ENCODE results near the gene PCSK2. TPM values are rescaled to one million over a fixed set of nuclear protein-coding genes. Genes with fewer than 3 reads are reported as not detected.

The PCSK2 gene
- total RNA-seq, 1 experiment from 2014 or later: not detected

GRCh38 chr20:17334932-17335331 is 108.1 kb downstream of the PCSK2 start:
- Histone ChIP-seq H3K4me1 (ENCODE audit: low read length) (no peaks in the 10 kb centered on the region), H4K20me1 (ENCODE audit: insufficient read depth, low read depth, low read length) (no peaks in the 10 kb centered on the region), H3K79me2 (ENCODE audit: low read length) (no peaks in the 10 kb centered on the region), H2AFZ (ENCODE audit: low read length) (no peak overlapping the region), H3K27ac (ENCODE audit: low read length) (no peak overlapping the region), H3K9me3 (ENCODE audit: low read length) (no peaks in the 10 kb centered on the region), H3K9me2 (replicated peaks; ENCODE audit: insufficient read depth, low read length) (no peaks in the 10 kb centered on the region), H3K27me3 (ENCODE audit: low read length) (no peaks in the 10 kb centered on the region), H3K9ac (ENCODE audit: low read length) (no peak overlapping the region), H3K4me2 (ENCODE audit: low read depth, low read length, poor library complexity, severe bottlenecking) (no peak overlapping the region), H3K4me3 (ENCODE audit: low read length) (no peak overlapping the region), H3K36me3 (ENCODE audit: insufficient read depth, low read length) (no peaks in the 10 kb centered on the region)
- no peak for DNase-seq

GRCh38 chr20:17339000-17339399 is 112.2 kb downstream of the PCSK2 start:
- no peaks in the 10 kb centered on the region for H3K79me2 ChIP-seq (ENCODE audit: low read length)
- no peak overlapping the region for H3K27ac ChIP-seq (ENCODE audit: low read length)
- H3K4me1 ChIP-seq (ENCODE audit: low read length): no peaks in the 10 kb centered on the region
- H3K4me2 ChIP-seq (ENCODE audit: low read depth, low read length, poor library complexity, severe bottlenecking): no peak overlapping the region
- no peaks in the 10 kb centered on the region for H4K20me1 ChIP-seq (ENCODE audit: insufficient read depth, low read depth, low read length)
- H2AFZ ChIP-seq (ENCODE audit: low read length): no peak overlapping the region
- H3K9me2 ChIP-seq (replicated peaks; ENCODE audit: insufficient read depth, low read length): no peaks in the 10 kb centered on the region
- DNase-seq: no peak
- H3K4me3 ChIP-seq (ENCODE audit: low read length): no peak overlapping the region
- H3K9ac ChIP-seq (ENCODE audit: low read length): no peak overlapping the region
- H3K9me3 ChIP-seq (ENCODE audit: low read length): no peaks in the 10 kb centered on the region
- no peaks in the 10 kb centered on the region for H3K27me3 ChIP-seq (ENCODE audit: low read length)
- H3K36me3 ChIP-seq (ENCODE audit: insufficient read depth, low read length): no peaks in the 10 kb centered on the region

- H3K9ac ChIP-seq (ENCODE audit: low read length): no peak overlapping the region
- no peak overlapping the region for H2AFZ ChIP-seq (ENCODE audit: low read length)
- H3K27me3 ChIP-seq (ENCODE audit: low read length): no peaks in the 10 kb centered on the region
- H4K20me1 ChIP-seq (ENCODE audit: insufficient read depth, low read depth, low read length): no peaks in the 10 kb centered on the region
- H3K4me3 ChIP-seq (ENCODE audit: low read length): no peak overlapping the region
- no peak overlapping the region for H3K4me2 ChIP-seq (ENCODE audit: low read depth, low read length, poor library complexity, severe bottlenecking)
- DNase-seq: no peak
- no peak overlapping the region for H3K27ac ChIP-seq (ENCODE audit: low read length)
- no peaks in the 10 kb centered on the region for H3K36me3 ChIP-seq (ENCODE audit: insufficient read depth, low read length)
- H3K79me2 ChIP-seq (ENCODE audit: low read length): no peaks in the 10 kb centered on the region
- no peaks in the 10 kb centered on the region for H3K4me1 ChIP-seq (ENCODE audit: low read length)
- H3K9me3 ChIP-seq (ENCODE audit: low read length): no peaks in the 10 kb centered on the region
- H3K9me2 ChIP-seq (replicated peaks; ENCODE audit: insufficient read depth, low read length): no peaks in the 10 kb centered on the region
These were observed 116.3 kb downstream of the PCSK2 start for GRCh38 chr20:17343091-17343490.

- no peak overlapping the region for H3K4me3 ChIP-seq (ENCODE audit: low read length)
- no peak overlapping the region for H3K27ac ChIP-seq (ENCODE audit: low read length)
These were observed 117.0 kb downstream of the PCSK2 start for GRCh38 chr20:17343656-17344452.

GRCh38 chr20:17344790-17345189 is 118.0 kb downstream of the PCSK2 start:
- no peaks in the 10 kb centered on the region for H3K9me3 ChIP-seq (ENCODE audit: low read length)
- H3K27ac ChIP-seq (ENCODE audit: low read length): no peak overlapping the region
- no peak for DNase-seq
- no peaks in the 10 kb centered on the region for H4K20me1 ChIP-seq (ENCODE audit: insufficient read depth, low read depth, low read length)
- H3K4me1 ChIP-seq (ENCODE audit: low read length): no peaks in the 10 kb centered on the region
- no peaks in the 10 kb centered on the region for H3K9me2 ChIP-seq (replicated peaks; ENCODE audit: insufficient read depth, low read length)
- H2AFZ ChIP-seq (ENCODE audit: low read length): no peak overlapping the region
- H3K36me3 ChIP-seq (ENCODE audit: insufficient read depth, low read length): no peaks in the 10 kb centered on the region
- H3K9ac ChIP-seq (ENCODE audit: low read length): no peak overlapping the region
- no peaks in the 10 kb centered on the region for H3K27me3 ChIP-seq (ENCODE audit: low read length)
- H3K4me3 ChIP-seq (ENCODE audit: low read length): no peak overlapping the region
- H3K4me2 ChIP-seq (ENCODE audit: low read depth, low read length, poor library complexity, severe bottlenecking): no peak overlapping the region
- no peaks in the 10 kb centered on the region for H3K79me2 ChIP-seq (ENCODE audit: low read length)

More at GRCh38 chr20:17343656-17344452, 117.0 kb downstream of the PCSK2 start:
- H3K36me3 ChIP-seq (ENCODE audit: insufficient read depth, low read length): no peaks in the 10 kb centered on the region
- H2AFZ ChIP-seq (ENCODE audit: low read length): no peak overlapping the region
- H3K4me1 ChIP-seq (ENCODE audit: low read length): no peaks in the 10 kb centered on the region
- no peak for DNase-seq
- no peaks in the 10 kb centered on the region for H4K20me1 ChIP-seq (ENCODE audit: insufficient read depth, low read depth, low read length)
- no peaks in the 10 kb centered on the region for H3K9me2 ChIP-seq (replicated peaks; ENCODE audit: insufficient read depth, low read length)
- H3K9ac ChIP-seq (ENCODE audit: low read length): no peak overlapping the region
- H3K79me2 ChIP-seq (ENCODE audit: low read length): no peaks in the 10 kb centered on the region
- H3K4me2 ChIP-seq (ENCODE audit: low read depth, low read length, poor library complexity, severe bottlenecking): no peak overlapping the region
- no peaks in the 10 kb centered on the region for H3K27me3 ChIP-seq (ENCODE audit: low read length)
- H3K9me3 ChIP-seq (ENCODE audit: low read length): no peaks in the 10 kb centered on the region

GRCh38 chr20:17345321-17345720 is 118.5 kb downstream of the PCSK2 start:
- no peaks in the 10 kb centered on the region for H3K79me2 ChIP-seq (ENCODE audit: low read length)
- no peak overlapping the region for H3K4me2 ChIP-seq (ENCODE audit: low read depth, low read length, poor library complexity, severe bottlenecking)
- no peaks in the 10 kb centered on the region for H3K4me1 ChIP-seq (ENCODE audit: low read length)
- H4K20me1 ChIP-seq (ENCODE audit: insufficient read depth, low read depth, low read length): no peaks in the 10 kb centered on the region
- DNase-seq: no peak
- H2AFZ ChIP-seq (ENCODE audit: low read length): no peak overlapping the region
- no peak overlapping the region for H3K4me3 ChIP-seq (ENCODE audit: low read length)
- no peaks in the 10 kb centered on the region for H3K27me3 ChIP-seq (ENCODE audit: low read length)
- H3K27ac ChIP-seq (ENCODE audit: low read length): no peak overlapping the region
- no peaks in the 10 kb centered on the region for H3K9me2 ChIP-seq (replicated peaks; ENCODE audit: insufficient read depth, low read length)
- H3K9ac ChIP-seq (ENCODE audit: low read length): no peak overlapping the region
- H3K36me3 ChIP-seq (ENCODE audit: insufficient read depth, low read length): no peaks in the 10 kb centered on the region
- no peaks in the 10 kb centered on the region for H3K9me3 ChIP-seq (ENCODE audit: low read length)

GRCh38 chr20:17350321-17350720 is 123.5 kb downstream of the PCSK2 start:
- H3K9ac ChIP-seq (ENCODE audit: low read length): no peak overlapping the region
- no peaks in the 10 kb centered on the region for H4K20me1 ChIP-seq (ENCODE audit: insufficient read depth, low read depth, low read length)
- H3K9me2 ChIP-seq (replicated peaks; ENCODE audit: insufficient read depth, low read length): no peaks in the 10 kb centered on the region
- DNase-seq: no peak
- no peaks in the 10 kb centered on the region for H3K4me1 ChIP-seq (ENCODE audit: low read length)
- no peaks in the 10 kb centered on the region for H3K79me2 ChIP-seq (ENCODE audit: low read length)
- H3K27me3 ChIP-seq (ENCODE audit: low read length): no peaks in the 10 kb centered on the region
- H3K9me3 ChIP-seq (ENCODE audit: low read length): no peaks in the 10 kb centered on the region
- H3K4me3 ChIP-seq (ENCODE audit: low read length): no peak overlapping the region
- H3K27ac ChIP-seq (ENCODE audit: low read length): no peak overlapping the region
- H3K36me3 ChIP-seq (ENCODE audit: insufficient read depth, low read length): no peaks in the 10 kb centered on the region
- no peak overlapping the region for H2AFZ ChIP-seq (ENCODE audit: low read length)
- no peak overlapping the region for H3K4me2 ChIP-seq (ENCODE audit: low read depth, low read length, poor library complexity, severe bottlenecking)

- Histone ChIP-seq H3K4me2 (ENCODE audit: low read depth, low read length, poor library complexity, severe bottlenecking) (no peak overlapping the region), H3K36me3 (ENCODE audit: insufficient read depth, low read length) (no peaks in the 10 kb centered on the region), H3K27ac (ENCODE audit: low read length) (no peak overlapping the region), H2AFZ (ENCODE audit: low read length) (no peak overlapping the region), H3K27me3 (ENCODE audit: low read length) (no peaks in the 10 kb centered on the region), H3K79me2 (ENCODE audit: low read length) (no peaks in the 10 kb centered on the region), H3K4me3 (ENCODE audit: low read length) (no peak overlapping the region), H3K4me1 (ENCODE audit: low read length) (no peaks in the 10 kb centered on the region), H3K9me2 (replicated peaks; ENCODE audit: insufficient read depth, low read length) (no peaks in the 10 kb centered on the region), H4K20me1 (ENCODE audit: insufficient read depth, low read depth, low read length) (no peaks in the 10 kb centered on the region), H3K9me3 (ENCODE audit: low read length) (no peaks in the 10 kb centered on the region), H3K9ac (ENCODE audit: low read length) (no peak overlapping the region)
- DNase-seq: no peak
These were observed 130.4 kb downstream of the PCSK2 start for GRCh38 chr20:17357238-17357637.

Measured in Karpas-422 (cell line).